NCI-H2196 (cell line): ENCODE data around the gene C3orf49.

Experiments used
- DNase-seq: peaks from one replicate; lab custom pipeline; 2025; ENCODE audit not compliant: unreplicated experiment; lab: John Stamatoyannopoulos, UW

The C3orf49 gene, protein sequence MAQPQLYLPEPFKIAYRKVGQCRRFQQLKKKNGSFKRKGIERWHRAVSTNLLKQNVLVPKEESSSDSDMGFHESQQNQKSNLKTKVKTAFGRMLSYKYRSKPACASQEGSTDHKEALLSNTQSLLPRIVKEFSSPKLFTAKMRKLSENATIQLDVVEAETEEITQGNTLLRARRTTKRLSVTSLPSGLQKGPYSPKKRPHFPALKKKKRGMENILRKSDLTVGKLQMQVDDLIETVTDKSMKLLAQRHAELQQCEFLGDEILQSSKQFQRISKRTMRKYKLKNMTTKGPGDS

GRCh38 chr3:63819151-63819398 is at the start of gene C3orf49:
Gene C3orf49 (plus strand): TSS chr3:63819299. CDS start chr3:63819472, 173 bp downstream.
- no peak for DNase-seq

DNA sequence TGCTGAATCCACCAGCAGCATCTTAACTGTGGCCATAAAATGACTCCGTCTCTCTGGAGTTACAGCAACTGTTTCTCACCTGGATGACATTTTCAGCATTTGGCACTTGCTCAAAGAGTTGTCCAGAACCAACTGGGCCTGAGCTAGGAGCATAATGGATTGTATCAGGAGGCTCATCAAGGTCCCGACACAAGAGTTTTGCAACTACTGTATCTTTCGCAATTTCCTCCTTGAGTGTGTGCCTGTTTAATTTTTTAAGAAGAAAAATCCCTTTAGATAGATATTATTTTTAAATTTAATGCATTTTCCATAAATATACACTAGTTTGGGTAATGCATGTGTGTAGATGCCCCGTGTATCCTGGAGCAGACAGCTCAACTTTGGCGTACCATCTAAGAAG is 44.3 kb upstream of the C3orf49 start:
- DNase-seq, result no peak

DNA sequence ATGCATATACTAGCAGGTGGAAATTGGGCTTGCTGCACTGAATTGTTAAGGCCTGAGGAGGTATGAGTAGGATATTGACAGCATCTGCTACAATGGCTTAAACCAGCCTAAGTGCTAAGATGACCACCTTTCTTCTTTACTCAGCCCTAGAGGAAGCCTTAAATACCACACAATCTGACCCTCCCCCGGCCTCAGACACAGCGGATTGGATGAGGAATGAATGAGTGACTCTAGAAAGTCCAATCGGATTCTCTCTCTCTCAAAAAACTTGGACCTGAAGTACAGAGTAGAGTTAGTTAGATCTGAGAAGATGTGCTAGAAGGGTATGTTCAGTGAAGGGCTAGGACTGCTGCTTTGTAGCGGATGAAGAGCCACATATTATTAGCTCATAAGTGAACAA is 39.9 kb upstream of the C3orf49 start:
- DNase-seq, result no peak

DNA sequence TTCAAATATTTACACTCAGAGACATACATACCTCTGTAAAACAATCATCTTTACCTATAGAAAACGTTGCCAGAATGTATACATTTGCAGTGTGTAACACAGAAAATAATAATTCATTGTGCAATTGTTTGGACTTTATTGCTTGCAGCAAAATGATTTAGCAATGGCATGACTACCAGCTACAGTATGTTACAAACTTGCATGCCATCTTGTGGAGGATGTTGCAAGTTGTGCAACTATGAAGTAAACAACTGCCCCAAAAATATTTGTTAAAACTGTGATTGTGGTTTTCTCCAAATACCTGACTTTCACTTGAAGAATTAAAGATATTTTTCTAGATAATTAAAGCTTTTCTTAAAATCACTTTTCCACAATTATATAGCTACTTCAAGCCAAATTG is 27.1 kb upstream of the C3orf49 start:
- no peak for DNase-seq

GRCh38 chr3:63795438-63795837 is 23.7 kb upstream of the C3orf49 start:
- no peak for DNase-seq

- no peak for DNase-seq
Observed at GRCh38 chr3:63798544-63798943, 20.6 kb upstream of the C3orf49 start.

DNA sequence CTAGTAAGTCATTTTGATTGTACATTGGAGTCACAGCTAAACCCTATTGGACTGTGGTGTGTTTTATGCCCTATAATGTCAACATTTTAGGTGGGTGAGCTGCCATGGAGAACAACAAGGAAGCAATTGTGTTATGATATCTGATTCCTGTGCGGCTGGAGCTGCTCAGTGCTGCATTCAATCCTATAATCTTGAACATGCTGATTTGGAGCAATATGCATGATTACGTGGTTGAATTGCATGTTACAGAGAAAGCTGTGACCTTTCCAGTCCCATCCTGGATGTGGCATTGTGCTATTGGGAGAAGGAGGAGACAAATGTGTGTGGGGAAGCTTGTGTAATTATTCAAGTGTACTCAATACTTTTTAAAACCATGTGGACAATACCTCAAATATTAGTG is 20.1 kb upstream of the C3orf49 start:
- no peak for DNase-seq

DNA sequence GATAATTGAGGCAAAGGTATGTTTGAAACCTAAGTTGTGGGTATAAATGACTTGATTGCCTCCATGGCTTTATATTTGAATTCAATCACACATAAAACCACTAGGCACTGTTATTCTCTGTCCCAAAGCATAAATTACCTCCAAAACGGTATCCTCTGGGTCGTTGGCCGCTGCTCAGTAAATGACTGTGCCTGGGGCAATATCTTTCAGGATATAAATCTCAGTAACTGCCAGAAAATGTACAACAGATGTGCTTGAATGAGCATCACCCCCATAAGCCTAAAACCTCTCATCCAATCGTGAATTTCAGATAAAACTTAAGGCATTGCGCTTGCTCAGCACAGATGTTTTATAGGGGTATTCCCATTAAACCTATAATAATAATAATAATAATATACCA is 19.0 kb upstream of the C3orf49 start:
- DNase-seq, result no peak

DNA sequence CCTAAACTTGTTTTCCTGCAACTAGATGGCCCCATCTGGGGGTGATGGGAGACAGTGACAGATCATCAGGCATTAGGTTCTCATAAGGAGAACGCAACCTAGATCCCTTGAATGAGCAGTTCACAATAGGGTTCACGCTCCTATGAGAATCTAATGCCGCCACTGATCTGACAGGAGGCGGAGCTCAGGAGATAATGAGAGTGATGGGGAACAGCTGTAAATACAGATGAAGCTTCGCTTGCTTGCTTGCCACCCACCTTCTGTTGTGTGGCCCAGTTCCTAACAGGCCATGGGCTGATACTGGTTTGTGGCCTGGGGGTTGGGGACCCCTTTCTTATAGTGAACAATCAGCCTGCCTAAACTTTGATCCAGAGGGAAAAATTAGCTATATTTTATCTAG is 15.2 kb upstream of the C3orf49 start:
- DNase-seq, result no peak

GRCh38 chr3:63807961-63808565 is 11.0 kb upstream of the C3orf49 start:
- no peak for DNase-seq

DNA sequence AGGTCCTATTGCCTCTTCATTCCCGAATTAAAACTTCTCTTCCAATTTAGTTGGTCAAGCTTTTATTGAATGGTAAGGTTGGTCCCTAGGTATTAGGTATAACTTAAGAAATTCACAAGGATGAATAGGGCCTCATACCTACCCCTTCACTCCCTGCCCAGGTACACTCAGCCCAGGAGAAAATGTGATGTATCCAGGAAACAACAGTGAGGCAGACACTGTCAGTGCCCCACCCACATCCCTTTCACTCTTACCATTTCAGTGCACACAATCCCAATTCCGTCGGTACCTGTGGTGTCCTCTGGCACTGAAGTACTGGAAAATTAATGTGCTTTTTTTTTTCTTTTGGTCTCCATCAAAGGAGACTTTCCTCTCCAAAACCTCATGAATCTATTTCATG is 10.5 kb upstream of the C3orf49 start:
- no peak for DNase-seq

- no peak for DNase-seq
Observed at GRCh38 chr3:63809607-63810006, 9.5 kb upstream of the C3orf49 start.

DNA sequence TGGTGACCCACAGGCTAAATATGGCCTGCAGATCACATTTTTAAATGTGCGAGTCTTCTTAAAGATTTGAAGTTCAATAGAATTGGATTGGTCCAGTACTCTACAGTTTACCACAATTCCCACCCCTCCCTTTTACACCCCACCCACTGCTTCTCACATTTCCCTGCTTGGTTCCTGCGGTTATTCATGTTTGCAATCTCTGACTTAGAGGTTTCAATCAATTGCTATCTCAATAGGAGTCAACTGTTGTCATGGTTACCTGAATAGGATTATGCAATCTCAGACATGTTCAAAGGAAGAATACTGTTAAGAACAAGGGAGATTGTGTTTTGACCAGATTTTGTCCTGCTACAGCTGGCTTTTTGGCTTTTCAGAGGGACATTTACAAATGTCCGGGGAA is 4.9 kb upstream of the C3orf49 start:
- DNase-seq, result no peak

DNA sequence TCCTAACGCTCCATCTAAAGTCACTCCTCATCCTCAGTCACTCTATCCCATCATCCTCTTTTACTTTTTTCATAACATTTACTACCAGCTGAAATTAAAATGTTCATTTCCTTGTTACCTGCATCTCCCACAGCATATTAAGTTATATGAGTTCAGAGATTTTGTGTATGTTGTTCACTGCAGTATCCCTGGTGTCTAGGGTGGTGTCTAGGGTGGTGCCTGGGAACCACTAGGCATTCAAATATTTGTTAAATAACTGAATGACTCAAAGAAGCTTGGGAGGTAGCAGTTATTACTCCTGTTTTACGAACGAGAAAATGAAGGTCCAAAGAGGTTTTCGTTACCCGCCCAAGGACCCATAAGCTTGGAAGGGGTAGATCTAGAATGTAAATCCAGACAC is 1.9 kb upstream of the C3orf49 start:
- no peak for DNase-seq

GRCh38 chr3:63818282-63819150 is 583 bp upstream of the C3orf49 start:
- peak; percentile 27 for DNase-seq

GRCh38 chr3:63824309-63824708 is 5.2 kb downstream of the C3orf49 start:
- no peak for DNase-seq

GRCh38 chr3:63830526-63830925 is 11.4 kb downstream of the C3orf49 start:
- no peak for DNase-seq

GRCh38 chr3:63832395-63832794 is 13.3 kb downstream of the C3orf49 start:
- no peak for DNase-seq

GRCh38 chr3:63841704-63842103 is 22.6 kb downstream of the C3orf49 start:
- no peak for DNase-seq

GRCh38 chr3:63842127-63842526 is 23.0 kb downstream of the C3orf49 start:
- DNase-seq, result no peak

GRCh38 chr3:63845215-63845614 is 26.1 kb downstream of the C3orf49 start:
- no peak for DNase-seq

GRCh38 chr3:63847718-63848450 is 28.8 kb downstream of the C3orf49 start:
- no peak for DNase-seq
